Smooth muscle cell (in vitro differentiated cells): ENCODE data around the gene AQR. TPM values are rescaled to one million over a fixed set of nuclear protein-coding genes. Genes with fewer than 3 reads are reported as not detected.
A peak's percentile ranks its signal among the peaks of the same experiment; 100 is the strongest.

Experiments used
- DNase-seq: peaks from one replicate; lab custom pipeline; 2025; ENCODE audit not compliant: unreplicated experiment; lab: John Stamatoyannopoulos, UW
- H2AFZ ChIP-seq: fragments of 200-600 bp; sonication (generic); 2 replicates; pipeline ENCODE4 v1.6.0; 2016; ENCODE audit warnings: antibody characterized with exemption, low read depth, mild to moderate bottlenecking
- H3F3A ChIP-seq: fragments of 200-600 bp; sonication (generic); 2 replicates; pipeline ENCODE4 v1.6.0; 2017; ENCODE audit warnings: antibody characterized with exemption, low read depth
- H3K27ac ChIP-seq: fragments of 200-600 bp; sonication (generic); 2 replicates; pipeline ENCODE4 v1.5.1; 2016; ENCODE audit warnings: low read depth, mild to moderate bottlenecking
- H3K27me3 ChIP-seq: fragments of 200-600 bp; sonication (generic); 2 replicates; pipeline ENCODE4 v1.6.1; 2016; ENCODE audit warnings: low read depth, mild to moderate bottlenecking
- H3K36me3 ChIP-seq: fragments of 200-600 bp; sonication (generic); 2 replicates; pipeline ENCODE4 v1.5.1; 2016; ENCODE audit warnings: low read depth
- H3K4me1 ChIP-seq: fragments of 200-600 bp; sonication (generic); 2 replicates; pipeline ENCODE4 v1.5.1; 2016; ENCODE audit warnings: low read depth
- H3K4me2 ChIP-seq: fragments of 200-600 bp; sonication (generic); 2 replicates; pipeline ENCODE4 v1.6.0; 2016; ENCODE audit warnings: mild to moderate bottlenecking
- H3K4me3 ChIP-seq: fragments of 200-600 bp; sonication (generic); 2 replicates; pipeline ENCODE4 v1.5.1; 2016; ENCODE audit warnings: mild to moderate bottlenecking
- H3K79me2 ChIP-seq: fragments of 200-600 bp; sonication (generic); 2 replicates; pipeline ENCODE4 v1.6.0; 2016; ENCODE audit warnings: low read depth, mild to moderate bottlenecking
- H3K9ac ChIP-seq: fragments of 200-600 bp; sonication (generic); 2 replicates; pipeline ENCODE4 v1.6.0; 2016; ENCODE audit warnings: low read depth
- H3K9me3 ChIP-seq: fragments of 200-600 bp; sonication (generic); replicated peaks from 2 replicates; pipeline ENCODE4 v1.5.1; 2016; ENCODE audit warnings: low read depth
- H4K20me1 ChIP-seq: fragments of 200-600 bp; sonication (generic); 2 replicates; pipeline ENCODE4 v1.6.0; 2016; ENCODE audit warnings: low read depth
- CTCF ChIP-seq: fragments of 200-600 bp; sonication (generic); IDR thresholded peaks from 2 replicates; pipeline ENCODE4 v1.5.1; 2017; ENCODE audit warnings: borderline replicate concordance, mild to moderate bottlenecking, antibody characterized with exemption; ENCODE audit not compliant: insufficient read depth, poor library complexity, severe bottlenecking
- WGBS: methylation state at CpG from one replicate; pipeline ENCODE4 v1.1.7; 2016; ENCODE audit warnings: low lambda C conversion rate; 5-methylcytosine and 5-hydroxymethylcytosine counted together
- polyA plus RNA-seq: library from polyadenylated mRNA; unstranded; fragments of >200 nt; fragmentation: Nextera tagmentation; extraction: Ambion mirVana; gene quantifications from 2 replicates; pipeline ENCODE4 v1.2.1, GENCODE V29; 2016
- total RNA-seq: library from RNA; depleted of rRNA; stranded (reverse); fragments of >200 nt; gene quantifications from 2 replicates; pipeline ENCODE4 v1.2.3, GENCODE V29; 2014

AQR gene
- total and polyA plus RNA-seq, 2 experiments from 2014 or later = 13.0 to 33.6 TPM

GRCh38 chr15:34994925-34995324, 25.4 kb upstream of the AQR start:
- Histone ChIP-seq H4K20me1 (no peaks in the 10 kb centered on the region), H3K9me3 (no peaks in the 10 kb centered on the region), H3K4me3 (no peak overlapping the region), H3F3A (no peaks in the 10 kb centered on the region), H3K79me2 (no peaks in the 10 kb centered on the region), H3K36me3 (no peaks in the 10 kb centered on the region), H3K4me2 (no peak overlapping the region), H2AFZ (no peak overlapping the region), H3K9ac (no peak overlapping the region), H3K27ac (no peak overlapping the region), H3K27me3 (no peaks in the 10 kb centered on the region), H3K4me1 (peaks cover 8% of the 10 kb centered on the region)
- TF ChIP-seq CTCF = no peak
- WGBS = 79% methylated on average over 1 of the region's 1 CpG
- DNase-seq = no peak

- H4K20me1 ChIP-seq = no peaks in the 10 kb centered on the region
- no peak overlapping the region for H3K4me2 ChIP-seq
- H2AFZ ChIP-seq = no peak overlapping the region
- DNase-seq = no peak
- no peaks in the 10 kb centered on the region for H3K36me3 ChIP-seq
- no peak overlapping the region for H3K27ac ChIP-seq
- no peak overlapping the region for H3K9ac ChIP-seq
- no peaks in the 10 kb centered on the region for H3K79me2 ChIP-seq
- no peaks in the 10 kb centered on the region for H3K27me3 ChIP-seq
- no peak for TF ChIP-seq CTCF
- 89% methylated on average over 4 of the region's 4 CpGs for WGBS
- H3K4me3 ChIP-seq = no peak overlapping the region
- H3F3A ChIP-seq = no peaks in the 10 kb centered on the region
- no peaks in the 10 kb centered on the region for H3K9me3 ChIP-seq
- H3K4me1 ChIP-seq = peaks cover 8% of the 10 kb centered on the region
Measured at GRCh38 chr15:34993877-34994276, 24.3 kb upstream of the AQR start.

GRCh38 chr15:34993412-34993811, 23.9 kb upstream of the AQR start:
- H3K4me2 ChIP-seq = no peak overlapping the region
- H3K79me2 ChIP-seq = no peaks in the 10 kb centered on the region
- no peaks in the 10 kb centered on the region for H3F3A ChIP-seq
- H3K27me3 ChIP-seq = no peaks in the 10 kb centered on the region
- H2AFZ ChIP-seq = no peak overlapping the region
- peaks cover 8% of the 10 kb centered on the region for H3K4me1 ChIP-seq
- H3K36me3 ChIP-seq = no peaks in the 10 kb centered on the region
- no peaks in the 10 kb centered on the region for H3K9me3 ChIP-seq
- no peak overlapping the region for H3K9ac ChIP-seq
- peak overlapping the region; percentile 35 for H3K27ac ChIP-seq
- no peak for DNase-seq
- H4K20me1 ChIP-seq = no peaks in the 10 kb centered on the region
- no peak for TF ChIP-seq CTCF
- 92% methylated on average over 6 of the region's 6 CpGs for WGBS
- H3K4me3 ChIP-seq = no peak overlapping the region
